Retinal pigment epithelial cell (primary cell): ENCODE measurements around the gene YY1AP1.
A peak's percentile ranks its signal among the peaks of the same experiment; 100 is the strongest.
"Not testable (repeated sequence)": the region's sequence is repeated elsewhere in the genome, so short reads cannot be mapped to it uniquely, and the experiment has no call there.

Source experiments
- DNase-seq: peaks from one replicate; pipeline ENCODE4 v3.0.0-alpha.2; 2010; ENCODE audit warnings: low read depth
- H3K4me3 ChIP-seq: 2 replicates; pipeline ENCODE4 v1.5.1; 2011; ENCODE audit warnings: mild to moderate bottlenecking, low read length, control low read depth, moderate library complexity
- CTCF ChIP-seq: conservative IDR thresholded peaks from 2 replicates; pipeline ENCODE4 v1.5.1; 2011; ENCODE audit warnings: low read depth, low read length, control low read depth, inconsistent platforms

The YY1AP1 gene

GRCh38 chr1:155649676-155650075 is 38.9 kb downstream of the YY1AP1 start:
- H3K4me3 ChIP-seq, result no peak overlapping the region
- no peak for DNase-seq
- no peak for TF ChIP-seq CTCF

GRCh38 chr1:155648207-155649147 is 40.1 kb downstream of the YY1AP1 start:
- H3K4me3 ChIP-seq, result peak overlapping the region; percentile 21
- DNase-seq, result peak; percentile 64
- TF ChIP-seq CTCF, result peak; percentile 73

- H3K4me3 ChIP-seq, result no peak overlapping the region
- no peak for DNase-seq
- TF ChIP-seq CTCF, result no peak
These were observed 42.3 kb downstream of the YY1AP1 start for GRCh38 chr1:155646307-155646706.

- H3K4me3 ChIP-seq, result no peak overlapping the region
- no peak for TF ChIP-seq CTCF
- peak; percentile 8 for DNase-seq
These were observed 42.9 kb downstream of the YY1AP1 start for GRCh38 chr1:155645648-155646047.

GRCh38 chr1:155645034-155645598 is 43.5 kb downstream of the YY1AP1 start:
- no peak overlapping the region for H3K4me3 ChIP-seq

GRCh38 chr1:155643230-155643629 is 45.3 kb downstream of the YY1AP1 start:
- DNase-seq, result no peak
- H3K4me3 ChIP-seq, result no peak overlapping the region
- no peak for TF ChIP-seq CTCF

More at GRCh38 chr1:155645034-155645598, 43.5 kb downstream of the YY1AP1 start:
- TF ChIP-seq CTCF, result no peak
- peak; percentile 7 for DNase-seq

GRCh38 chr1:155642559-155643180 is 45.9 kb downstream of the YY1AP1 start:
- not testable (repeated sequence) for H3K4me3 ChIP-seq, DNase-seq
